NCI-H748 treated with DMSO at 0.1 percent for 48 hours (cell line): Measurements from ENCODE around the gene GPRC5C.
A peak's percentile ranks its signal among the peaks of the same experiment; 100 is the strongest.

ENCODE experiments used
- DNase-seq: peaks from one replicate; lab custom pipeline; 2025; lab: John Stamatoyannopoulos, UW

GPRC5C gene

DNA sequence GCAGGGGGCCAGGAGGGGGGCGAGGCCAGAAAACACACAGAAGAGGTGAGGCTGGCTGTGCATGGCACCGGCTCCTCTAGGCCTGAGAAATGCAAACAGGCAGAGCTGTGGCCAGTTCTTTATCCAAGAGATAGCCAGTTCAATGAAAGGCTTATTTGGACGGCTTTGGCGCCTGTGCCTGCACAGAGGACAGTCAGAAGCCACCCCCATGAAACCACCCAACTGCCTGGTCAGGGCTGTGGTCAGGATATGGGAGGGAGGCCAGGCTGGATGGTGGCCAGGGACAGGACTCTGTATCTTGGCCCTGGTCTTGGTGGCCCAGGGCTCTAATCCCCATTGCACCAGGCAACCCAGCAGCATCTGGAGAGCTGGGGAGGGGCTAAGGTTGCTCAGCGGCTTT lies 24.5 kb upstream of the GPRC5C start:
- DNase-seq = no peak

DNA sequence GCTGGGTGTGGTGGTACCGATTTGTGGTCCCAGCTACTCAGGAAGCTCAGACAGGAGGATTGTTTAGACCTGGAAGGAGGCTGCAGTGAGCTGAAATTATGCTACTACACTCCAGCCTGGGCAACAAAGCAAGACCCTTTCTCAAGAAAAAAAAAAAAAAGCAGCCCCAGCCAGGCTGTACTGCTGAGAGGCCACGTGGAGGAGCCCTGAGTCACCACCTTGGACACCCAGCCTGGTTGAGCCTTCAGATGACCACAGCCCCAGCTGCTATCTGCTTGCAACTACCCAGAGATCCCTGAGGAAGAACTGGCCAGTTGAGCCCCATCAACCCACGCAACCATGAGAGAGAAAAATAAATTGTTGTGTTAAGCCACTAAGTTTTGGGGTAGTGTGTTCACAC lies 23.6 kb upstream of the GPRC5C start:
- DNase-seq = no peak

DNA sequence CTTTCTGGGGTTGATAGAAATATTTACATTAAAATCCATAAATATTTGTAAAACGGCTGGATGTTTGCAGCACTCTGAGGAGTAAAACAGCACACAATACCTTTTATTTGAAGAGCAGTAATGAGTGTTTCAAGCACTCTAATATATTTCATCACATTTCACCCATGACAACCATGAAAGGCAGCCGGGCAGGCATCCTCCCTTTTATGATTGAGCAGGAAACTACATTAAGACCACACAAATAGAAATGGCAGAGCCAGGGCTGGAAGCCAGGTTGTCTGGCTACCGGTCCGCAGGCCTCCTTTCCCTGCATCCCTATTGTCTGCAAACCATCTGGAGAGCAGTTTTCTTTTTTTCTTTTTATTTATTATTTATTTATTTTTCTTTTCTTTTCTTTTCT lies 23.1 kb upstream of the GPRC5C start:
- peak; percentile 77 for DNase-seq

DNA sequence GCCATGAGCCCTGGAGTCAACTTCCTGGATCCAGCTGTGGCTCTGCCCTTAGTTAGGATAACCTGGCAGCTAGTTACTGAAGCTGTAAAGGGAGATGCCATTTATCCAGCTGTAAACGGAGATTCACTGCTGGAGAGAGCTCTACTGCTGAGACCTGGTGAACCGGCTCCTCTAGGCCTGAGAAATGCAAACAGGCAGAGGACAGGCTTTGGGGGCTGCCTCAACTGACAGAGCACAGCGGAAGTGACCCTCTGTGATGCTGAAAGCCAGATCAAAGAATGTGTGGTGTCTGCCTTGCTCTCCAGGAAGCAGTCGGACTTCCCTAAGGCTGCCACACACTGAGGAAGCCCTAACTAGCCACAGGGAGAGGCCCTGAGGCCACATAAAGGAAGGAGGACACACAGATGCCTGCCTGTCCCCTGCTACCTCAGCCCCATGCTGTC lies 21.9 kb upstream of the GPRC5C start:
- DNase-seq = no peak

DNA sequence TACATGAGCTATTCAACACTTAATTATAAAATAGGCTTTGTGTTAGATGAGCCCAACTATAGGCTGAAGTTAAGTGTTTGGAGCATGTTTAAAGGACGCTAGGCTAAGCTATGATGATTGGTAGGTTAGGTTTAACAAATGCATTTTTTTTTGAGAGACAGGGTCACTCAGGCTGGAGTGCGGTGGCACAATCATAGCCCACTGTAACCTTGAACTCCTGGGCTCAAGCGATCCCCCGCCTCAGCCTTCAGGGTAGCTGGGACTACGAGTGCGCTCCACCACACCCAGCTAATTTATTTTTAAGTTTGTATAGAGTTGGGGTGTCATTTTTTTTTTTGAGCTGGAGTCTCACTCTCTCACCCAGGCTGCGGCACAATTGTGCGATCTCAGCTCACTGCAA lies 19.3 kb upstream of the GPRC5C start:
- no peak for DNase-seq

DNA sequence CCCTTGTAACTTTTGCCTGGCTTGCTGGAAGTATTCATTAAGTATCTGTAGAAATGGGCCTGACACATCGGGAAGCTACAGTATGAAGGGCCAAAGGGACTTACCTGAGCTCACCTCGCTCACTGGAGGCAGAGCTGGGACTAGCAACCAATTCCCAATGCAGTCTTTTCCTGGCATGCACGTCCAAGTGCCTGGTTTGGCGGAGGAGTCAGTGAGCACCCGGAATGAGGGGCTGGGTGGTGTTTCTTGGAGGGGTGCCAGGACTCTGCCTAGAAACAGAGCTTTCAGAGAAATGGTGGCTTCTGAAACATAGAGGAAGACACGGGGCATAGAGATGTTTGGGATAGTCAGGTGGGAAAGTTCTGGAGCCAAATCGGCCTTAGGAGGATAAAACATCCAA lies 18.4 kb upstream of the GPRC5C start:
- DNase-seq = no peak

DNA sequence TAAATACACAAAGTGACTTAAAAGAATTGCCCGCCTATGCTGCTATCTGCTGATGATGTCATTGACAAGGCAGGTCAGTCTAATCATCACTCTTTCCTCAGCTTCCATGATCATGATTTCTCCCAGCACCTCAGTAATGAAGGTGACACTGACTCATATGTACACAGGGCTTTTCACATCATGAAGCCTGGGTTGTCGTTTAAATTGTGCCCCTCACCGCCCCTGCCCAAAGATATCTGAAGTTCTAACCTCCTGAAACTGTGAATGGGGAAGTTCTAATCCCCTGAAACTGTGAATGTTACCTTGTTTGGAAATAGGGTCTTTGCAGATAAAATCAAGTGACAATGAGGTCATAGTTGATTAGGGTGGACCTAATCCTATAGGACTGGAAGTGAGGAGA lies 17.4 kb upstream of the GPRC5C start:
- DNase-seq = no peak

DNA sequence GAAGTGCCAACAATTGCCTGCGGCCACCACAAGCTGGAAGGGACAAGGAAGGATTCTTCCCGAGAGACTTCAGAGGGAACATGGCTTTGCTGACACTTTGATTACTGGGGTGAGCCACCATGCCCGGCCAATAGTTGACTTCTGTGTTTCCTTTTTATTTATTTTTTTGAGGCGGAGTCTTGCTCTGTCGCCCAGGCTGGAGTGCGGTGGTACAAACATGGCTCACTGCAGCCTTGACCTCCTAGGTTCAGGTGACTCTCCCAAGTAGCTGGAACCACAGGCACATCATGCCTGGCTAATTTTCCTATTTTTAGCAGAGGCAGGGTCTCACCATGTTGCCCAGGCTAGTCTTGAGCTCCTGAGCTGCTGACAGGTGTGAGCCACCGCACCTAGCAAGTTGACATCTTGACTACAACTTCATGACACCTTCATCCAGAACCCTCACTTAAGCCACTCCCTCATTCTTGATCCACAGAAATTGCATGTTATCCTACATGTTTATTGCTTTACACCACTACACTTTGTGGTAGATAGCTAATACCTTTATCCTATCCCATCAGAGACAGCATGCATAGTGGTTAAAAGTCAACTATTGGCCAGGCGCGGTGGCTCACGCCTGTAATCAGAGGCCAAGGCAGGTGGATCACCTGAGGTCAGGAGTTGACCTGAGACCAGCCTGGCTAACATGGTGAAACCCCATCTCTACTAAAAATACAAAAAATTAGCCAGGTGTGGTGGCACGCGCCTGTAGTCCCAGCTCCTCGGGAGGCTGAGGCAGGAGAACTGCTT lies 16.1 kb upstream of the GPRC5C start:
- DNase-seq = no peak

DNA sequence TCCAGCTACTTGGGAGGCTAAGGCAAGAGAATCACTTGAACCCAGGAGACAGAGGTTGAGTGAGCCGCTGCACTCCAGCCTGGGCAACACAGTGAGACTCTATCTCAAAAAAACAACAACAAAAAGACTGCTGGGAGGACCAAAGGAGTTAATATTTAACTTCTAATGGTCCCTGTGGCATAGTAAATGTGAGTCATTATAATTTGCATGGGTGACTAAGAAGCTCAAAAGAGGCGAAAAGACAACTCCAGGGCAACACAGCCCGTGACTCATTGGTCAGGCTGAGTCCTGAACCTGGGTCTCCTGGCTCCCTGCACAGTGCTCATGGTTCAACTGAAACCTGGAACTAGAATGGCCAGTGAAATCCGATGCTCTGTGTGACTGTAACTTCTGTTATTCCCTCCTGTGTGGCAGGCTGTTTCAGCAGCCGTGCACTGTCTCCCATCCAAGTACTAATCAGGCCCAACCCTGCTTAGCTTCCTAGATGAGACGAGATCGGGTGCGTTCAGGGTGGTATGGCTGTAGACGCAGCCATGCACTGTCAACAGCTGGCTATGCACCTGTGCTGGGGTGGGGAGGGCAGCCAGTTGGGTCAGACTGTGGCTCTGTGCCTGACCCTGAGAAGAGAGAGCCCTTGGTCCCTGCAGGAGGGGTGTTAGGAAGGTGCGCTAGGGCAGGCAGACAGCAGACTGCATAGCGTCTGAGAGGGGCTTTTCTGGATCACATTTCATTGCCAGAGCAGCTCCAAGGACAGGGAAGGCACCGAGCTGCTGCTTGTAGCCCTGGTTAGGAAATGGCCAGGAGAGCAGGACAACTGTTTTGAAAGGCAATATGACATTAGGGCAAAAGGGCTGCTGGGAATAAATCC lies 14.5 kb upstream of the GPRC5C start:
- DNase-seq = no peak

DNA sequence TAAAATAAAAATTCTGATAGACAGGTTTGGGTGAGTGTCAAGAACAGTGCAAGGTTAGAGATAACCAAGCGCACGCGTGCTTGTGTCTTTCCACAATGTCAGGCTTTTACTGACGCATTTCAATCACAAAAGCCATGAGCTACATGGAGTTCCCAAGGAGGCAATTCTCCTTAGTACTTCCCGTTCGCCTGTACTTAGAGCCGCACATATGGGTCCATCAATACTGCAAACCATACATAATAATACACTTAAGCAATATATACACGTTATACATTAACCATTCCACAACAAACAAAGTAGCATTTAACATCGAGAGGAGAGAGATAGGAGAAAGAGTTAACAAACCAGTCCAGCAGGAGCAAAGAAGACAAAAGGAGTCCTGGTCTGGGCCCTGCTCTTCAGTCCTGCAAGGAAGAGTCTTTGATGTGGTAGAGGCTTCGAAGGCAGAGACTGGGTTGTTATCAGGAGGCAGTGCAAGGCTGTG lies 11.9 kb upstream of the GPRC5C start:
- DNase-seq = no peak

DNA sequence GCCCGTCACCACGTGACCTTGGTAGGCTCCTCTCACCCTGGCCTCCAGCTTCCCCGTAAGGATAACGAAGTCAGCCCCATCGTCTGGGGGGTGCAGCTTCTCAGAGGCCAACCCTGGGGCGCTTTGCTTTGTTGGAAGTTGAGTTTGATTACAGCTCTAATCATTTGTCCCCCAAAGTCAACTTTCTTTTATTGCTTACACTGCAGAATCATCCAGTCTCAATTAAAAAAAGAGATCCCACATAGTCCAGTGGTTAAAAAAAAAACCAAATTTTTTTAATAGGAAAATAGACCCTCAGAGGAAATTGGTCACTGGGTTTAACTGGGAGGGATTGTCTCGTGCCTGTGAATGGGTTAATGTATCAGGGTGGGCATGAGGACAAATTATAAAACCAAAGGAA lies 7.8 kb upstream of the GPRC5C start:
- DNase-seq = no peak

DNA sequence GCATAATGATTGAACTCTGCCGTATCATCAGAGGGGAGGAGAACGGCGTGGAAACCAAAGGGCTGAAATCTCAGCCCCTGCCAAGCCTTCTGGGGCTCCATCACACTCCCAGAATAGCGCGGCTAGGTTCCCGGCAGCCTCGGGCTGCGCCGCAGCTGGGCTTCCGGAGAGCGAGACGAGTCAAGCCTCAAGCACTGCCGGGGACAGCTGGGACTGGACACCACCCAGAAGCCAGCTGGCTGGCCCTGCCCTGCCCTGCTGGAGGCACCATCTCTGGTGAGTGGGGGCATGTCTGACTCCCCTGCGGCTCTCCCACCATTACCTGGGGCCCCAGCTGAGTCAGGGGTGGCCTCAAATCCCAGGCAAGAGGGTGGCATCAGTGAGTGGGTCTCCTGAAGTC lies 7.2 kb upstream of the GPRC5C start:
- DNase-seq = no peak

DNA sequence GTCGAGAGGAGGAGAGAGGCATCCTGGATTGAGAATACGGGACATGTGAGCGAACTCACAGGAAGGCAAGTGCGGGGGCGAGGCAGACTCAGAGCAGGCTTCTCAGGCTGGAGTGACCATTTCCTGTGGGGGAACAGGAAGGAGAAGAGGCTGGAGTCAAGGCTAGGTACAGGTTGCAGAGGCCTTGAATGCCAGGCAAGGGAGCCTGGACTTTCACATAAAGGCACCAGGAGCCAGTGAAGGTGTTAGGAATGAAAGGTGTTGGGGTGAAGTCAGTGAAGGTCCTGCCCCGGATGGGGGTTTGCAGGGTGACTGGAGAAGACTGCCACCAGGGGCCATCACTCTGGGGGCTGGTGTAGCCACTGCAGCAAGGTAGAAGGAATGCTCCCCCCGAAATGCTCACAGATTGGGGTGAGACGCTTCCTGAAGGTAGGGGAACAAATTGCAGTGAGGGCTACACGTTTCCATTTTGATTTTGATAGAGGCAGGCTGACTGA lies 5.3 kb upstream of the GPRC5C start:
- DNase-seq = no peak

DNA sequence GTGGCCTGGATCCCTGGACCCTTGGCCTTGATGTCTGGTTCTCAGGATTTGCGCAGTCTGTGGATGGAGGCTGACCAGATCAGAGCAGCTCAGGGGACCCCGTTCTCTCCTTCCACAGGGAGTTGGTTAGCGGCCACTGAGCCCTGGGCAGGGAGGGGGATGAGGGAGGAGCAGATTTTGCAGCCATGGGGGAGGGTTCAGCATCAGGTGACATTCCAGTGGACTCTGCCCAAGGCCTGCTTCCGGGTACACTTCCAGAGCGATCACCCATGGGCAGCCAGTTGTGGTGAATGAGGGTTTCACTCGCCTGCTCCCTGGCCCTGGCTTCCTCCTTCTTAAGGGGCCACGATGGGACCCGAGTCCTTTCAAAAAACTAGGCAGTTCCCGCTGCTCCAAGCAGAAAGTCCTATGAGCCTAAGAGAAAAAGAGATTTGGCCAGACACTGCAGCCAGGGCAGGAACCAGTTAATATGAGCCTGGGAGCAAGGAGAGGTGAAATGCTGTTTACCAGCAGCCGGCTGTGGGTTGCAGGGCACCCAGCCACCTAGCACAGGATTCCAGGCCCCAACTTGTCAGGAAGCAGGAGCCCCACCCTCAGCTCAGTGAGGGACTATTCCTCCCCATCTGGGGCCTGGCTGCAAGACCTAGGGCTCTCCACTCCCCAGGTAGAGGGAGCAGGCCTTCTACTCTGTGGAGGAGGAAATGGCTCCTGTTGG lies 4.7 kb upstream of the GPRC5C start:
- no peak for DNase-seq

DNA sequence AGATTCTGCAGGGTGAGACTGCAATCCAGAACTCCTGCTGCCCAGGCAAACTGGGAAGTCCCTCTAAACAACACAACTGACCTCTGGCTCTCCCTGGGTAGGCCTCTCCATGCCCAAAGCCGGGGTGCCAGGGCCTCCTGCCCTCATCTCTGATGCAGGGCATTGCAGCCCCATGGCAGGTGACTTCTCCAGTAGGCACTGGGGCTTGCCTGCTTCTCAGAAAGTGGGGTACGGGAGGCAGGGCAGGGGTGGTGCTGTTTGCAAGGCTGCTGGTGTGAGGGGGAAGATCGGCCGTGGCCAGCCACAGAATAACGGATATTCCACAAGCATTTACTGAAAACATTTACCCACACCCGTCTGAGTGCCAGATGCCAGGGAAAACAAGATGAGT lies 4.1 kb upstream of the GPRC5C start:
- no peak for DNase-seq

DNA sequence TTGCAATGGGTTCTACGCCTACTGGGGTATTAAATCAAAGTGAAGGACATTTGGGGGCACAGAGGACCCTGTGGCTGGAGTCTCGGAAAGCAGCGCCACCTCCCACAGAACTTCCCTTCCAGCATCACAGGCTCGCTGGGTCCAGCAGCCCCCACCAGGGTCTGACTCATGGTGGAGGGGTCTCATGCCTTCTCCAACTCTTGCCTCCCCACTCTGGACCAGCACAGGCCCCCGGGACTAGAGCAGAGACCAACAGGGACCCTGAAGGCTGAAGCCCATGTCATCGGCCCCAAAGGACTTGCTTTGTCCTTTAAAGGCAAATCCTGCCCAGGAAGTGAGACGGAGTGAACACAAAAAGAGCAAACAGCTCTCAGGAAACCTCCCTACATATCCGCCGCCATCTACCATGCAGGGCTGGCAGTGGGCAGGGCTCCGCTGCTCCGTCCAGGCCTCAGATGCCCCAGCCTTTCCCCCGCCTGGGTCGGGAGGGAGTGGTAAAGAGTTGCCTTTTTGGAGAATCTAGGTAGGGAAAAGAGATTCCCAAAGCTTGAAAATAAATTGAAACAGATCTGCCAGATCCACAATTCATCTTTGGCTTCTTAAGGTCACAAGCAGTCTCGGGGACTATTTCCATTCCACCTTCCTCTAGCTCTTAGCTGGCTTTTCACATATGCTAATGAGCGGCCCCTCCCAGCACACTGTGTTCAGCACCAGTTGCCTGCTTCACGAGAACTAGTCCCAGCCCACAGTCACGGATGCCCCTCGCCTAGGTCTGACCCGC lies 2.1 kb upstream of the GPRC5C start:
- DNase-seq = no peak

DNA sequence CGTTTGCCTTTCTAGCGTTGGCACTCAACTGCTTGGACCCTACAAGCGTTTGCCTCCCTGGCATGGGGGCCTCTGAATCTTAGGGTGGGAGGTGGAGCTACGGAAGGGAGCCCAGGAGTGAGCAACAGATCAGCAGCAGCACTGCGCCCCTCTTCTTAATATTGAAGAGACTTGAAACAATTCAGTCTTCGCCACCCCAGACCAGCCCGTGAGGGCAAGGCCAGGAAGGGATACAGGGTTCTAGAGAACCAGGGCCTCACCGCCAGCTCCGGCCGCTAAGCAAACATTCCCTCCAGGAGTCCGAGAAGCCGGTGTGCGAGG lies 1.5 kb upstream of the GPRC5C start:
- no peak for DNase-seq

DNA sequence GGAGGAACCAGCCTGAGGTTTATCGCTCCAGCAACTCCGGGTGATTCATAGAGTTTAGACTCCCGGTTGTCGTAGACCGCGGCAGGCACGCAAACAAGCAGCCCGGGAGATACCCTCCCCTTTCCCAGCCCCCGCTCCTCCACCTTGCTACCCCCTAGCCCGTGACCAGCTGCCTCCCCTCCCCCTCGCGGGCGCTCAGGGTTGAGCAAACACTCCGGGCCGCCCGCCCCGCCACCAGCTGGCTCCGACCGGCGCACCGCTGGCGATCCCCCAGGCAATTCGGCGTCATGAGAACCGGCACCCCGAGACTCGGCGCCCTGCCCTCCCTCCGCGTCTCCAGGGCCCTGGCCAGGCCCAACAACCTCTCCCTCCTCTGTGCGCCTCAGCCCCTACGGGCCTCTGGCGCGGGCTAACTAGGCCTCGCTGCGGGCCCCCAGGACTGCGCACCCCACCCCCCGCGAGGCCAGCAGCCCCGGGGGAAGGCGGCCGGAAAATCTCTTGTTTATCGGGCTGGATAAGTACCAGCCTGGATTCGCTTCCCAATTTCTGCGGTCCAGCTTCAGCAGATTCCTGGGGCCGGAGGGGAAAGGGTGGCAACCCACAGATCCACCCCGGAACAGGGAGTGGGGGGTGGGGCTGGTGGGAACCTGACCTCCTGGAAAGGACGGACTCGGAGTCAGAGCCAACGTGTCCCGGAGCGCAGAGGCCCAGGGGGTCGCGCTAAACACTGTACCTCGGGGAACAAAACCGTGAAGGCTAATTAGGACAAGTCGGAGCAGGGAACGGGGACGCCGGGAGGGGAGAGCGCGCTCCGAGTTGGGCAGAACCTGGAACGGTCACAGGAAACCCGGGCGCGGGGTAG lies 951 bp upstream of the GPRC5C start:
- peak; percentile 69 for DNase-seq

DNA sequence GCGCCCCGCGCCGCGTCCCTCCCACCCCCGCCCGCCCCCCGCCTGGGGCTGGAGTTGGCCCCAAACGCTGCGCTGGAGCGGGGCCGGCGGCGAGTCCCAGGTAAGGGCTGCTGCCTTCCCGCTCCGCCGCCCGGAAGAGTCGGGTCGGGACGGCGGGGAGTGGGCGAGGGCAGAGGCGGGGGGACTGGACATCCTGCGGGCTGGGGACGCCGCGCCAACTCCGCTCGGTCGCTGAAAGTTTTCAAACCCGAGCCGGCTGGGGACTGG lies 469 bp downstream of the GPRC5C start:
- DNase-seq = no peak

DNA sequence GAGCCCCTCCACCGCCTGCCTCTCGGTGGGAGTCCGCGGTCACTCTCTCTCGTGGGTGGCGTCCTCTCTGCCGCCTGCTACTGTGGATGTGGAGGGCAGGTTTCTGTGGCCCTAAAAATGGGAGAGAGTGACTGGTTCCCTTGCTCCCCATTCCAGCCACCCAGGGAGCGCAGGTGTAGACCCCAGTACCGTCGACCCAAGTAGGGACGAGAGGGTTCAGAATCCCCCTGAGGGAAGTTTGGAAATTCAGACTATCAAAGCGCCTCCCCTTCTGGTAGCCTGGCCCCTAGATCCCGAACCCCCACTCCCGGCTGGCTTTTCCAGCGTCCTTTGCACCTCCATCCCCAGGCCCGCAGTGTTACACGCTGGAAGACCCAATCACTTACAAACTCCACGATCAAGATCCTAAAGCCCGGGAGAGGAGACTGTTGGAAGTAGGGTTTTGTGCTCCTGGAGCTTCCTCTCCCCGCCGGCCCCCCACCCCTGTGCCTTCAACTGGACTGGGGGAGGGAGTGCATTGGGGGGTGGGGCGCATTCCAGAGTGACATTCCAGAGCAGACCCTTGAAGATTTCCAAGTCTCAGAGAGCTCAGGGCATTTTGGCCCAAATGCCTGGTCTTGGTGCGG lies 991 bp downstream of the GPRC5C start:
- DNase-seq = no peak
